ENCODE data around the gene AARS1.

- TF ChIP-seq, protein P1, sequence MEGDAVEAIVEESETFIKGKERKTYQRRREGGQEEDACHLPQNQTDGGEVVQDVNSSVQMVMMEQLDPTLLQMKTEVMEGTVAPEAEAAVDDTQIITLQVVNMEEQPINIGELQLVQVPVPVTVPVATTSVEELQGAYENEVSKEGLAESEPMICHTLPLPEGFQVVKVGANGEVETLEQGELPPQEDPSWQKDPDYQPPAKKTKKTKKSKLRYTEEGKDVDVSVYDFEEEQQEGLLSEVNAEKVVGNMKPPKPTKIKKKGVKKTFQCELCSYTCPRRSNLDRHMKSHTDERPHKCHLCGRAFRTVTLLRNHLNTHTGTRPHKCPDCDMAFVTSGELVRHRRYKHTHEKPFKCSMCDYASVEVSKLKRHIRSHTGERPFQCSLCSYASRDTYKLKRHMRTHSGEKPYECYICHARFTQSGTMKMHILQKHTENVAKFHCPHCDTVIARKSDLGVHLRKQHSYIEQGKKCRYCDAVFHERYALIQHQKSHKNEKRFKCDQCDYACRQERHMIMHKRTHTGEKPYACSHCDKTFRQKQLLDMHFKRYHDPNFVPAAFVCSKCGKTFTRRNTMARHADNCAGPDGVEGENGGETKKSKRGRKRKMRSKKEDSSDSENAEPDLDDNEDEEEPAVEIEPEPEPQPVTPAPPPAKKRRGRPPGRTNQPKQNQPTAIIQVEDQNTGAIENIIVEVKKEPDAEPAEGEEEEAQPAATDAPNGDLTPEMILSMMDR (IDR thresholded peaks at IDR 0.05; ENCODE audit: low read depth, low read length, missing input control): no peak
- TF ChIP-seq YY1 (IDR thresholded peaks at IDR 0.05) (no peak), TAF1 (conservative IDR thresholded peaks at IDR 0.05) (no peak), FOXA1 (IDR thresholded peaks at IDR 0.05) (no peak), HNF4A (conservative IDR thresholded peaks at IDR 0.05) (no peak), RAD21 (IDR thresholded peaks at IDR 0.05) (no peak), HNF4G (IDR thresholded peaks at IDR 0.05) (no peak), EGR1 (IDR thresholded peaks at IDR 0.05; ENCODE audit: low read depth in 2 of 2) (no peak), REST (IDR thresholded peaks at IDR 0.05) (no peak), JUND (IDR thresholded peaks at IDR 0.05) (no peak)
- TF ChIP-seq, protein P2, sequence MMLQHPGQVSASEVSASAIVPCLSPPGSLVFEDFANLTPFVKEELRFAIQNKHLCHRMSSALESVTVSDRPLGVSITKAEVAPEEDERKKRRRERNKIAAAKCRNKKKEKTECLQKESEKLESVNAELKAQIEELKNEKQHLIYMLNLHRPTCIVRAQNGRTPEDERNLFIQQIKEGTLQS (IDR thresholded peaks at IDR 0.05): no peak
These were observed 33.7 kb downstream of the AARS1 start for GRCh38 chr16:70255574-70255973.
